GM21367 (cell line): ENCODE measurements around the gene LGALS3BP.

Experiments used
- ATAC-seq: cut with Tn5 transposase; IDR thresholded peaks from one replicate; pipeline ENCODE4 v1.9.1; 2021; ENCODE audit not compliant: unreplicated experiment

Gene LGALS3BP

DNA sequence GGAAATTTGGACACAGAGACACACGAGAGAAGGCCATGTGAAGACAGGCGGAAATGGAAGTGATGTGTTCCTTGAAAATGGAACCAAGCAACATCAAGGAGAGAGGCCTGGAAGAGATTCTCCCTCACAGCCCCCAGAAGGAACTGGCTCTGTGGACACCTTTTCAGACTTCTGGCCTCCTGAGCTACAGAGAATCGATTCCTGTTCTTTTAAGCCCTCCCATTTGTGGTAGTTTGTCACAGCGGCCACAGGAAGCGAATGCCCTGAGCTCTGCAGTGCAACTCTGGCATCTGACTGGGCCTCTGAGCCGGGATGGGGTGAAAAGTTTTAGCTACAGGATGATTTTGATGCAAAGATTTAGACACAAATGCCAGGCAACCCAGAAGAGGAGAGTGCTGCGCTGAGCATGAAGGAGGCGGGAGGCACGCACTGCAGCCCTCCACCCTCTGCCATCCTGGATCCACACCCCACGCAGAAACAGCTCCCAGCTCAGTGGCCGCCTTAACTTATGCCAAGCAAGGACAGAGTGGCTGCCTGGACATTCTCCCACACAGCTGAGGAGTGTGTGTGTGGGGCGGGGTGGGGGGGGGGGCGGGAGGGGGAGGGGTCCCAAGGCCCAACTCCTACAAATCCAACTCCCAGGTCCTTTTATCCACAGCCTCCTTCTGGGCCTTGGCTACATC, 56.8 kb downstream of the LGALS3BP start:
- no peak for ATAC-seq

DNA sequence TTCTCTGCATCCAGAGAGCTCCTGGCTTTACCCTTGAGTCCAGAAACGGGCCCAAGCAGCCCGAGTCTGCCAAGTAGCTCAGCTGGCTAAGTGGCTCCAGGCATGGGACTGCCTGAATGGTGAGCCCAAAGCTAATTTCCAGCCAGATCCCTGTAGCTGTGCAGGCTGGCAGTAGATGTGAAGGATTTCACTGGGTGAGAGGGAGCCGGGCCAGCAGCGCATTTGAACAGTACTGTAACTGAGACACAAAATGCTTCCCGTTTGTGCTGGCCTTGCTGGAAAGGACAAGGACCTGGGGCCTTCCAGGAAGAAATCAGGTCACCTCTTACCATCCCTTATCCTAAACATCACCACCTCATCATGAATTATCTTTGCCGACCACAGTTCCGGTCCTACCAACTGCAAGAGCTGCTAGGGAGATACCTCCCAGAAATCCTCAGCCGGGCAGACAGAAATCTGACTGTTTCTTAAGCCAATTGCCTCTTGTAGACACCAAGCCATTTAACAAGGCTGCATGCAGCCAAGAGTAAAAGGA, 58.2 kb downstream of the LGALS3BP start:
- ATAC-seq = no peak
